SK-N-SH treated with all-trans-retinoic acid at 6 μM for 48 hours (cell line): ENCODE data around the gene SLX4IP.

Experiments
- PATZ1 ChIP-seq: fragments of 250-450 bp; sonication (Bioruptor Pico); IDR thresholded peaks from 2 replicates; pipeline ENCODE4 v1.8.0; 2020; ENCODE audit warnings: mild to moderate bottlenecking, moderate library complexity, borderline replicate concordance
- RARB ChIP-seq: fragments of 250-450 bp; sonication (Bioruptor Pico); IDR thresholded peaks from 2 replicates; pipeline ENCODE4 v1.8.0; 2021; ENCODE audit warnings: mild to moderate bottlenecking, moderate library complexity
- SNAI2 ChIP-seq: fragments of 250-450 bp; sonication (Bioruptor Pico); IDR thresholded peaks from 2 replicates; pipeline ENCODE4 v1.5.0; 2020; ENCODE audit warnings: mild to moderate bottlenecking, moderate library complexity
- ZFP30 ChIP-seq: fragments of 450-650 bp; formaldehyde crosslinking; IDR thresholded peaks from 2 replicates; pipeline ENCODE4 v1.5.0; 2022; ENCODE audit warnings: mild to moderate bottlenecking, moderate library complexity
- ZNF8 ChIP-seq: fragments of 450-650 bp; formaldehyde crosslinking; IDR thresholded peaks from 2 replicates; pipeline ENCODE4 v1.5.0; 2020; ENCODE audit warnings: mild to moderate bottlenecking, moderate library complexity

GRCh38 chr20:10663756-10664155 lies 228.7 kb downstream of the SLX4IP start:
- TF ChIP-seq PATZ1 (CRISPR knock-in tag) (no peak), ZNF8 (CRISPR knock-in tag) (no peak), ZFP30 (CRISPR knock-in tag) (no peak), SNAI2 (CRISPR knock-in tag) (no peak), RARB (CRISPR knock-in tag) (no peak)
